B cell (primary cell): ENCODE data around the gene SRC. TPM values are rescaled to one million over a fixed set of nuclear protein-coding genes. Genes with fewer than 3 reads are reported as not detected.

Experiments used
- ATAC-seq: fragments of 200-7000 bp; cut with Tn5 transposase; one replicate; pipeline ENCODE4 v1.10.0; 2021; ENCODE audit warnings: low read depth, mild to moderate bottlenecking, moderate number of reproducible peaks, moderate library complexity
- CTCF ChIA-PET: fragments of 350-600 bp; sonication (Branson Sonifier 250); formaldehyde crosslinking; loops from one replicate; lab custom pipeline; 2021; ENCODE audit warnings: antibody characterized with exemption, inconsistent platforms; lab: Charles Lee
- POLR2A ChIA-PET: fragments of 350-600 bp; sonication (Branson Sonifier 250); formaldehyde crosslinking; loops from one replicate; lab custom pipeline; 2021; ENCODE audit warnings: antibody characterized with exemption; lab: Charles Lee
- DNase-seq: peaks from one replicate; pipeline ENCODE4 v3.0.0; 2013
- H2AFZ ChIP-seq: 2 replicates; pipeline ENCODE4 v1.6.1; 2012; ENCODE audit warnings: mild to moderate bottlenecking, low read depth, low read length; ENCODE audit not compliant: insufficient read depth, poor library complexity, severe bottlenecking
- H3K27ac ChIP-seq, 2 donors: 1 replicate in 1 of 2; 2 replicates in 1 of 2; pipeline ENCODE4 v1.5.1; 2012 to 2013; ENCODE audit warnings: low read length in 2 of 2, mild to moderate bottlenecking in 2 of 2, moderate library complexity in 1 of 2
- H3K27me3 ChIP-seq, 4 experiments: fragments of 200-600 bp in 1 of 4; sonication (generic) in 1 of 4; replicated peaks in 1 of 4; 1 replicate in 2 of 4; 2 replicates in 2 of 4; pipeline versions ENCODE4 v1.6.1 to v1.7.0; 2013 to 2016; ENCODE audit warnings: low read length in 3 of 4, mild to moderate bottlenecking in 2 of 4, mixed read lengths in 1 of 4, moderate library complexity in 1 of 4; ENCODE audit not compliant: insufficient read depth in 4 of 4, control insufficient read depth in 3 of 4; ENCODE audit errors: control extremely low read depth in 1 of 4
- H3K36me3 ChIP-seq, 2 experiments: replicated peaks in 1 of 2; 1 replicate in 1 of 2; 2 replicates in 1 of 2; pipeline versions ENCODE4 v1.6.1 to v1.7.1; 2013; ENCODE audit warnings: low read length in 1 of 2; ENCODE audit not compliant: insufficient read depth in 2 of 2, control insufficient read depth in 1 of 2; ENCODE audit errors: control extremely low read depth in 1 of 2, extremely low read depth in 1 of 2
- H3K4me1 ChIP-seq, 2 donors: fragments of 200-600 bp in 1 of 2; sonication (generic) in 1 of 2; 1 replicate in 1 of 2; 2 replicates in 1 of 2; pipeline versions ENCODE4 v1.5.1 to v1.6.1; 2013 to 2017; ENCODE audit warnings: low read length in 2 of 2; ENCODE audit not compliant: control insufficient read depth in 2 of 2, insufficient read depth in 2 of 2
- H3K4me2 ChIP-seq: replicated peaks from 2 replicates; pipeline ENCODE3; 2012; ENCODE audit warnings: mild to moderate bottlenecking, low read depth, low read length; ENCODE audit not compliant: poor library complexity, severe bottlenecking
- H3K4me3 ChIP-seq, 5 experiments: fragments of 200-600 bp in 1 of 5; sonication (generic) in 1 of 5; 1 replicate in 3 of 5; 2 replicates in 2 of 5; pipeline versions ENCODE4 v1.5.1 to v1.7.0; 2011 to 2016; ENCODE audit warnings: low read length in 4 of 5, mild to moderate bottlenecking in 4 of 5, low read depth in 2 of 5, control low read depth in 1 of 5, moderate library complexity in 1 of 5; ENCODE audit not compliant: insufficient read depth in 1 of 5; ENCODE audit errors: control extremely low read depth in 1 of 5, extremely low read depth in 1 of 5
- H3K79me2 ChIP-seq: fragments of 200-600 bp; sonication (generic); one replicate; pipeline ENCODE4 v1.6.0; 2016; ENCODE audit warnings: low read length; ENCODE audit not compliant: control insufficient read depth, insufficient read depth
- H3K9ac ChIP-seq: fragments of 200-600 bp; sonication (generic); 2 replicates; pipeline ENCODE4 v1.6.1; 2017; ENCODE audit warnings: mild to moderate bottlenecking, low read length, moderate library complexity
- H3K9me3 ChIP-seq, 3 donors: one replicate each; pipeline versions ENCODE4 v1.6.1 to v1.7.1; 2013; ENCODE audit warnings: low read length in 2 of 3; ENCODE audit not compliant: control insufficient read depth in 2 of 3, insufficient read depth in 1 of 3; ENCODE audit errors: control extremely low read depth in 1 of 3
- H4K20me1 ChIP-seq: 2 replicates; pipeline ENCODE4 v1.6.0; 2012; ENCODE audit warnings: mild to moderate bottlenecking, low read length; ENCODE audit not compliant: insufficient read depth, control insufficient read depth, poor library complexity, severe bottlenecking
- H3K27ac Mint-ChIP-seq: one replicate; pipeline ENCODE4 v1.8.0; 2021; ENCODE audit warnings: mixed read lengths
- H3K27me3 Mint-ChIP-seq: one replicate; pipeline ENCODE4 v1.8.0; 2021; ENCODE audit warnings: mixed read lengths
- H3K4me1 Mint-ChIP-seq: one replicate; pipeline ENCODE4 v1.8.0; 2021; ENCODE audit warnings: mixed read lengths
- H3K4me3 Mint-ChIP-seq: one replicate; pipeline ENCODE4 v1.8.0; 2021; ENCODE audit warnings: mixed read lengths
- H3K9me3 Mint-ChIP-seq: one replicate; pipeline ENCODE4 v1.8.0; 2022; ENCODE audit warnings: mixed read lengths; ENCODE audit not compliant: insufficient read depth
- EZH2 ChIP-seq: IDR thresholded peaks from 2 replicates; pipeline ENCODE4 v1.6.1; 2012; ENCODE audit warnings: borderline replicate concordance, low read depth, mild to moderate bottlenecking, moderate library complexity, low read length; ENCODE audit not compliant: insufficient read depth, poor library complexity, severe bottlenecking
- WGBS: methylation state at CpG from one replicate; pipeline ENCODE4 v1.1.5; 2013; ENCODE audit warnings: missing lambda C conversion rate; ENCODE audit not compliant: insufficient coverage; 5-methylcytosine and 5-hydroxymethylcytosine counted together
- intact Hi-C: fragments of 100-400 bp; cut with micrococcal nuclease; formaldehyde crosslinking; loops from one replicate; pipeline ENCODE4 v1.10.0; 2022
- polyA plus RNA-seq: library from polyadenylated mRNA; depleted of rRNA; stranded (reverse); fragments of >200 nt; gene quantifications from 2 replicates; pipeline ENCODE4 v1.2.3, GENCODE V29; 2012
- total RNA-seq, 2 donors: library from RNA; stranded (reverse); fragments of 120-200 nt in 1 of 2; gene quantifications; 1 replicate in 1 of 2; 2 replicates in 1 of 2; pipeline versions ENCODE4 v1.2.3 to v1.2.4, GENCODE V29; 2013 to 2022
- TF ChIP-seq, protein P1 (sequence below): fragments of 200-600 bp; IDR thresholded peaks from one replicate; pipeline ENCODE4 v1.8.0; 2022; ENCODE audit warnings: antibody characterized with exemption, mild to moderate bottlenecking

SRC gene
- total and polyA plus RNA-seq, 2 donors (not counting 1 experiment from before 2014, with no cell fraction given), result 6.5 to 16.8 TPM

DNA sequence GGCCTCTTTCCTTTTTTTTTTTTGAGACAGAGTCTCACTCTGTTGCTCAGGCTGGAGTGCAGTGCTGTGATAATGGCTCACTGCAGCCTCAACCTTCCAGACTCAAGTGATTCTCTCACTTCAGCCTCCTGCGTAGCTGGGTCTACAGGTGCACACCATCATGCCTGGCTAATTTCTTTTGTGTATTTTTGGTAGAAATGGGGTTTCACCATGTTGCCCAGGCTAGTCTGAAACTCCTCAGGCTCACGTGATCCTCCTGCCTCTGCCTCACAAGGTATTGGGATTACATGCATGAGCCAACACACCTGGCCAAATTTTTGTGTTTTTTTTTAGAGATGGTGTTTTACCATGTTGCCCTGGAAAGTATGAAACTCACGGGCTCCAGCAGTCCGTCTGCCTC is 29.3 kb downstream of the SRC start:
- TF ChIP-seq, protein P1, sequence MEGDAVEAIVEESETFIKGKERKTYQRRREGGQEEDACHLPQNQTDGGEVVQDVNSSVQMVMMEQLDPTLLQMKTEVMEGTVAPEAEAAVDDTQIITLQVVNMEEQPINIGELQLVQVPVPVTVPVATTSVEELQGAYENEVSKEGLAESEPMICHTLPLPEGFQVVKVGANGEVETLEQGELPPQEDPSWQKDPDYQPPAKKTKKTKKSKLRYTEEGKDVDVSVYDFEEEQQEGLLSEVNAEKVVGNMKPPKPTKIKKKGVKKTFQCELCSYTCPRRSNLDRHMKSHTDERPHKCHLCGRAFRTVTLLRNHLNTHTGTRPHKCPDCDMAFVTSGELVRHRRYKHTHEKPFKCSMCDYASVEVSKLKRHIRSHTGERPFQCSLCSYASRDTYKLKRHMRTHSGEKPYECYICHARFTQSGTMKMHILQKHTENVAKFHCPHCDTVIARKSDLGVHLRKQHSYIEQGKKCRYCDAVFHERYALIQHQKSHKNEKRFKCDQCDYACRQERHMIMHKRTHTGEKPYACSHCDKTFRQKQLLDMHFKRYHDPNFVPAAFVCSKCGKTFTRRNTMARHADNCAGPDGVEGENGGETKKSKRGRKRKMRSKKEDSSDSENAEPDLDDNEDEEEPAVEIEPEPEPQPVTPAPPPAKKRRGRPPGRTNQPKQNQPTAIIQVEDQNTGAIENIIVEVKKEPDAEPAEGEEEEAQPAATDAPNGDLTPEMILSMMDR, result no peak
- TF ChIP-seq EZH2, result no peak
- Histone ChIP-seq H3K79me2 (peaks cover 13% of the 10 kb centered on the region), H3K9ac (no peak overlapping the region), H3K36me3 (no peaks in the 10 kb centered on the region), H3K27ac (no peak overlapping the region), H3K4me3 (no peak overlapping the region), H3K9me3 (no peaks in the 10 kb centered on the region), H3K4me1 (peaks cover 5 to 18% of the 10 kb centered on the region in 2 donors), H4K20me1 (no peaks in the 10 kb centered on the region), H2AFZ (no peak overlapping the region), H3K4me2 (no peak overlapping the region), H3K27me3 (no peaks in the 10 kb centered on the region)
- Mint-ChIP-seq H3K4me3 (no peak overlapping the region), H3K9me3 (no peaks in the 10 kb centered on the region), H3K27ac (peak overlapping the region; percentile 67), H3K27me3 (no peaks in the 10 kb centered on the region), H3K4me1 (peaks cover 26% of the 10 kb centered on the region)
- CTCF ChIA-PET, result interaction anchor here (1.6 kb wide), 1 partner anchor 10 kb away, joined by 4 read pairs; no protein-coding TSS in a partner anchor
- intact Hi-C loops, result no loop called here
- DNase-seq (peak; percentile 50), ATAC-seq (peak; percentile 31)
- POLR2A ChIA-PET, result interaction anchor here (1.0 kb wide), 1 partner anchor 31 kb away, joined by 4 read pairs; no protein-coding TSS in a partner anchor
- WGBS, result 33% methylated on average over 1 of the region's 4 CpGs

DNA sequence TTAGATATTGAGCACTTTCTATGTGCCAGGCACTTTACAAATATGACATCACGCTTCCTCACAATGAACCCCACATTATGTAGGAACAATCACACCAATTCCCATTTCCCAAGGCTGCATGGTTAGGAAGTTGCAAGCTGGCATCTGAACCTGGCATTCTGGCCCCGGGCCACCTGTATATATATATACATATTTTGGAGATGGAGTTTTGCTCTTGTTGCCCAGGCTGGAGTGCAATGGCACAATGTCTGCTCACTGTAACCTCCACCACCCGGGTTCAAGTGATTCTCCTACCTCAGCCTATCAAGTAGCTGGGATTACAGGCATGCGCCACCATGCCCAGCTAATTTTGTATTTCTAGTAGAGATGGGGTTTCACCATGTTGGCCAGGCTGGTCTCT is 30.4 kb downstream of the SRC start:
- Mint-ChIP-seq H3K27me3 (no peaks in the 10 kb centered on the region), H3K4me1 (peaks cover 35% of the 10 kb centered on the region), H3K27ac (no peak overlapping the region), H3K9me3 (no peaks in the 10 kb centered on the region), H3K4me3 (no peak overlapping the region)
- Histone ChIP-seq H3K4me3 (no peak overlapping the region), H3K36me3 (no peaks in the 10 kb centered on the region), H3K4me1 (peaks cover 5 to 27% of the 10 kb centered on the region in 2 donors), H3K79me2 (peaks cover 13% of the 10 kb centered on the region), H4K20me1 (no peaks in the 10 kb centered on the region), H3K9me3 (no peaks in the 10 kb centered on the region), H3K27me3 (no peaks in the 10 kb centered on the region), H3K4me2 (no peak overlapping the region), H3K27ac (no peak overlapping the region), H3K9ac (no peak overlapping the region), H2AFZ (no peak overlapping the region)
- DNase-seq (no peak), ATAC-seq (no peak)
- no peak for TF ChIP-seq EZH2
- TF ChIP-seq, protein P1, result no peak
- ChIA-PET CTCF (interaction anchor here (1.6 kb wide), 1 partner anchor 8 kb away, joined by 4 read pairs; no protein-coding TSS in a partner anchor), POLR2A (no interaction called here)
- intact Hi-C loops, result no loop called here
- WGBS, result no CpG with 5 or more reads among the region's 4 CpGs
